Thyroid gland (tissue), 4 donors: Measurements from ENCODE around the gene RAB3D.
A peak's percentile ranks its signal among the peaks of the same experiment; 100 is the strongest.

Experiments used
- CTCF ChIP-seq, 6 experiments: fragments of 200-600 bp in 3 of 6; fragments of 450-650 bp in 3 of 6; sonication (generic) in 3 of 6; IDR thresholded peaks; one replicate each; pipeline ENCODE4 v1.5.1; 2016 to 2019; ENCODE audit warnings: antibody characterized with exemption in 6 of 6, mild to moderate bottlenecking in 2 of 6, inconsistent platforms in 1 of 6, moderate library complexity in 1 of 6
- POLR2A ChIP-seq, 2 donors: fragments of 450-650 bp; IDR thresholded peaks; one replicate each; pipeline ENCODE4 v1.6.1; 2017; ENCODE audit warnings: antibody characterized with exemption in 2 of 2, mild to moderate bottlenecking in 2 of 2, moderate library complexity in 1 of 2

- TF ChIP-seq CTCF (IDR thresholded peaks at IDR 0.05) (peak in 5 of 6 experiments; percentile 23 to 56 (median 47)), POLR2A (IDR thresholded peaks at IDR 0.05) (no peak)
These were observed 43.6 kb upstream of the RAB3D start for GRCh38 chr19:11382898-11383705.
